ENCODE measurements around the gene BRCC3. TPM values are rescaled to one million over a fixed set of nuclear protein-coding genes. Genes with fewer than 3 reads are reported as not detected.

Gene BRCC3
- total and polyA plus RNA-seq, 2 of the 13 experiments (the other 11 are each of a cell fraction or from before 2014, with no cell fraction given) = 19.8 to 24.3 TPM

DNA sequence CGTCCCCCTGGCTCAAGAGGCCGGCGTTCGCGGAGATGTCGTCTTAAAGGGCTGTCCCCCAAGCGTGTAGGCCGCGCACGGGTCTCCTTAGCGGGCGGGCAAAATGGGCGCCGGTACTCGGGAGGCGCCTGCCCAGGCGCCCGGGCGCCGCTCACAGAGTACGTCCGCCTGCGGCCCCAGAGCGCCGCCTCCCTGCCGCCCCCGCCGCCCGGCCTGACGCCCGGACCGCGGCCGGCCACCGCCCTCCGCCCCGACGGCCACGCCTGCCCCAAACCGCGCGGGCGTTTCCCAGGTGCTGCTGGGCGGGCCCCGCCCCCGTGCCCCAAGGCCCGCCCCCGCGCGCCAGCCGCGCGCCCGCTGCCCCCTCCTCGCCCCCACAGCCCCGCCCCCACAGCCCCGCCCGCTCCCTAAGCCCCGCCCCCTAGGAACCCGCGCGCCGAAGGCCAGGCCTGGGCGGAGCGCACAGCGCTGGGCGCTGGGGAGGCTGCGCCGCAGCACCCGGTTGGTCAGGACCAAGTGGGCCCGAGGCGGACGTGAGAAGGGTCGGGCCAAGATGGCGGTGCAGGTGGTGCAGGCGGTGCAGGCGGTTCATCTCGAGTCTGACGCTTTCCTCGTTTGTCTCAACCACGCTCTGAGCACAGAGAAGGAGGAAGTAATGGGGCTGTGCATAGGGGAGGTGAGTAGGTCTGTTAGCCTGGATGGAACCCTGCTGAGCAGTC, at the start of gene BRCC3, which contains the start of the genes CMC4 and MTCP1 (continued):
- no peak for TF ChIP-seq KLF16 (CRISPR knock-in tag; IDR thresholded peaks at IDR 0.05)
- TF ChIP-seq TBL1XR1 (IDR thresholded peaks at IDR 0.05; ENCODE audit: borderline replicate concordance, low read length, partially characterized antibody) = no peak
- TF ChIP-seq NFYC (CRISPR knock-in tag; IDR thresholded peaks at IDR 0.05) = no peak
- TF ChIP-seq, protein P1, sequence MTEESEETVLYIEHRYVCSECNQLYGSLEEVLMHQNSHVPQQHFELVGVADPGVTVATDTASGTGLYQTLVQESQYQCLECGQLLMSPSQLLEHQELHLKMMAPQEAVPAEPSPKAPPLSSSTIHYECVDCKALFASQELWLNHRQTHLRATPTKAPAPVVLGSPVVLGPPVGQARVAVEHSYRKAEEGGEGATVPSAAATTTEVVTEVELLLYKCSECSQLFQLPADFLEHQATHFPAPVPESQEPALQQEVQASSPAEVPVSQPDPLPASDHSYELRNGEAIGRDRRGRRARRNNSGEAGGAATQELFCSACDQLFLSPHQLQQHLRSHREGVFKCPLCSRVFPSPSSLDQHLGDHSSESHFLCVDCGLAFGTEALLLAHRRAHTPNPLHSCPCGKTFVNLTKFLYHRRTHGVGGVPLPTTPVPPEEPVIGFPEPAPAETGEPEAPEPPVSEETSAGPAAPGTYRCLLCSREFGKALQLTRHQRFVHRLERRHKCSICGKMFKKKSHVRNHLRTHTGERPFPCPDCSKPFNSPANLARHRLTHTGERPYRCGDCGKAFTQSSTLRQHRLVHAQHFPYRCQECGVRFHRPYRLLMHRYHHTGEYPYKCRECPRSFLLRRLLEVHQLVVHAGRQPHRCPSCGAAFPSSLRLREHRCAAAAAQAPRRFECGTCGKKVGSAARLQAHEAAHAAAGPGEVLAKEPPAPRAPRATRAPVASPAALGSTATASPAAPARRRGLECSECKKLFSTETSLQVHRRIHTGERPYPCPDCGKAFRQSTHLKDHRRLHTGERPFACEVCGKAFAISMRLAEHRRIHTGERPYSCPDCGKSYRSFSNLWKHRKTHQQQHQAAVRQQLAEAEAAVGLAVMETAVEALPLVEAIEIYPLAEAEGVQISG (CRISPR knock-in tag; IDR thresholded peaks at IDR 0.05) = 0 out of 2 replicates have a peak, but pooled peaks have one; percentile 51
- no peak for TF ChIP-seq ZNF615 (CRISPR knock-in tag; IDR thresholded peaks at IDR 0.05; ENCODE audit: borderline replicate concordance)
- TF ChIP-seq GATAD2A (CRISPR knock-in tag; IDR thresholded peaks at IDR 0.05) = no peak
- TF ChIP-seq, protein P2, sequence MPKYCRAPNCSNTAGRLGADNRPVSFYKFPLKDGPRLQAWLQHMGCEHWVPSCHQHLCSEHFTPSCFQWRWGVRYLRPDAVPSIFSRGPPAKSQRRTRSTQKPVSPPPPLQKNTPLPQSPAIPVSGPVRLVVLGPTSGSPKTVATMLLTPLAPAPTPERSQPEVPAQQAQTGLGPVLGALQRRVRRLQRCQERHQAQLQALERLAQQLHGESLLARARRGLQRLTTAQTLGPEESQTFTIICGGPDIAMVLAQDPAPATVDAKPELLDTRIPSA (CRISPR knock-in tag; IDR thresholded peaks at IDR 0.05; ENCODE audit: borderline replicate concordance) = no peak
- TF ChIP-seq ZNF460 (CRISPR knock-in tag; IDR thresholded peaks at IDR 0.05; ENCODE audit: borderline replicate concordance) = no peak
- peak; percentile 83 for TF ChIP-seq PHF8 (CRISPR knock-in tag; IDR thresholded peaks at IDR 0.05)
- no peak for TF ChIP-seq ZNF260 (CRISPR knock-in tag; IDR thresholded peaks at IDR 0.05; ENCODE audit: borderline replicate concordance, low read depth)
- TF ChIP-seq MYC (CRISPR knock-in tag; IDR thresholded peaks at IDR 0.05; ENCODE audit: borderline replicate concordance) = no peak; the same call in 1 of the 2 replicates
- TF ChIP-seq, protein P3, sequence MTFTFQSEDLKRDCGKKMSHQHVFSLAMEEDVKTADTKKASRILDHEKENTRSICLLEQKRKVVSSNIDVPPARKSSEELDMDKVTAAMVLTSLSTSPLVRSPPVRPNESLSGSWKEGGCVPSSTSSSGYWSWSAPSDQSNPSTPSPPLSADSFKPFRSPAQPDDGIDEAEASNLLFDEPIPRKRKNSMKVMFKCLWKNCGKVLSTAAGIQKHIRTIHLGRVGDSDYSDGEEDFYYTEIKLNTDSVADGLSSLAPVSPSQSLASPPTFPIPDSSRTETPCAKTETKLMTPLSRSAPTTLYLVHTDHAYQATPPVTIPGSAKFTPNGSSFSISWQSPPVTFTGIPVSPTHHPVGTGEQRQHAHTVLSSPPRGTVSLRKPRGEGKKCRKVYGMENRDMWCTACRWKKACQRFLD (CRISPR knock-in tag; IDR thresholded peaks at IDR 0.05; ENCODE audit: borderline replicate concordance) = no peak
- TF ChIP-seq, protein P4, sequence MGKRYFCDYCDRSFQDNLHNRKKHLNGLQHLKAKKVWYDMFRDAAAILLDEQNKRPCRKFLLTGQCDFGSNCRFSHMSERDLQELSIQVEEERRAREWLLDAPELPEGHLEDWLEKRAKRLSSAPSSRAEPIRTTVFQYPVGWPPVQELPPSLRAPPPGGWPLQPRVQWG (CRISPR knock-in tag; IDR thresholded peaks at IDR 0.05; ENCODE audit: borderline replicate concordance, low read depth) = no peak
- TF ChIP-seq, protein P5, sequence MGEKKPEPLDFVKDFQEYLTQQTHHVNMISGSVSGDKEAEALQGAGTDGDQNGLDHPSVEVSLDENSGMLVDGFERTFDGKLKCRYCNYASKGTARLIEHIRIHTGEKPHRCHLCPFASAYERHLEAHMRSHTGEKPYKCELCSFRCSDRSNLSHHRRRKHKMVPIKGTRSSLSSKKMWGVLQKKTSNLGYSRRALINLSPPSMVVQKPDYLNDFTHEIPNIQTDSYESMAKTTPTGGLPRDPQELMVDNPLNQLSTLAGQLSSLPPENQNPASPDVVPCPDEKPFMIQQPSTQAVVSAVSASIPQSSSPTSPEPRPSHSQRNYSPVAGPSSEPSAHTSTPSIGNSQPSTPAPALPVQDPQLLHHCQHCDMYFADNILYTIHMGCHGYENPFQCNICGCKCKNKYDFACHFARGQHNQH (CRISPR knock-in tag; IDR thresholded peaks at IDR 0.05) = no peak
- TF ChIP-seq SRSF9 (IDR thresholded peaks at IDR 0.05; ENCODE audit: borderline replicate concordance, insufficient read depth, low read depth, low read length, poor library complexity, severe bottlenecking) = no peak
- TF ChIP-seq GABPB1 (CRISPR knock-in tag; IDR thresholded peaks at IDR 0.05) = peak; percentile 69; the same call in 1 of the 2 replicates
- TF ChIP-seq KMT2A (CRISPR knock-in tag; IDR thresholded peaks at IDR 0.05) = peak; percentile 49; the same call in 1 of the 2 replicates
- TF ChIP-seq, protein P6, sequence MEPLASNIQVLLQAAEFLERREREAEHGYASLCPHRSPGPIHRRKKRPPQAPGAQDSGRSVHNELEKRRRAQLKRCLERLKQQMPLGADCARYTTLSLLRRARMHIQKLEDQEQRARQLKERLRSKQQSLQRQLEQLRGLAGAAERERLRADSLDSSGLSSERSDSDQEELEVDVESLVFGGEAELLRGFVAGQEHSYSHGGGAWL (CRISPR knock-in tag; IDR thresholded peaks at IDR 0.05) = no peak
- no peak for TF ChIP-seq TAF15 (IDR thresholded peaks at IDR 0.05; ENCODE audit: low read depth, low read length, poor library complexity, severe bottlenecking)
- no peak for TF ChIP-seq ZNF816 (CRISPR knock-in tag; IDR thresholded peaks at IDR 0.05; ENCODE audit: borderline replicate concordance)
- TF ChIP-seq ZNF678 (CRISPR knock-in tag; IDR thresholded peaks at IDR 0.05) = no peak
- peak; percentile 13; the same call in 1 of the 3 replicates for TF ChIP-seq MXI1 (IDR thresholded peaks at IDR 0.05; ENCODE audit: borderline replicate concordance, low read depth, low read length)
- no peak for TF ChIP-seq ELF3 (CRISPR knock-in tag; IDR thresholded peaks at IDR 0.05)

Data from HepG2 (cell line).